ENCODE data around the gene MAP3K10. TPM values are rescaled to one million over a fixed set of nuclear protein-coding genes. Genes with fewer than 3 reads are reported as not detected.
"Not testable (repeated sequence)": the region's sequence is repeated elsewhere in the genome, so short reads cannot be mapped to it uniquely, and the experiment has no call there.

The MAP3K10 gene
- total RNA-seq, 1 donor from 2014 or later = 21.7 TPM

DNA sequence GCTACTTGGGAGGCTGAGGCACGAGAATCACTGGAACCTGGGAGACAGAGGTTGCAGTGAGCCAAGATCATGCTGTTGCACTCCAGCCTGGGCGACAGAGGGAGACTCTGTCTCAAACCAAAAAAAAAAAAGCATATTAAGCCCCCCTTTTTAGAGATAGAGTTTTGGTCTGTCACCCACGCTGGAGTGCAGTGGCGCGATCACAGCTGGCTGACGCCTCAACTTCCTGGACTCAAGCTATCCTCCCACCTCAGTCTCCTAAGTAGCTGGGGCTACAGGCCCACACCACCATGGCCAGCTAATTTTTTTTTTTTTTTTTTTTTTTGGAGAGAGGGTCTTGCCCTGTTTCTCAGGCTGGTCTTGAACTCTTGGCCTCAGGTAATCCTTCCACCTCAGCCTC is 34.2 kb upstream of the MAP3K10 start:
- Mint-ChIP-seq H3K4me1 (ENCODE audit: low read depth) (peaks cover 5% of the 10 kb centered on the region), H3K27me3 (ENCODE audit: low read depth) (no peaks in the 10 kb centered on the region), H3K4me3 (ENCODE audit: low read depth) (no peak overlapping the region), H3K9me3 (no peaks in the 10 kb centered on the region), H3K36me3 (ENCODE audit: low read depth) (no peaks in the 10 kb centered on the region), H3K27ac (no peak overlapping the region)
- DNase-seq (ENCODE audit: low spot score) = no peak
- intact Hi-C loops (cut with micrococcal nuclease) = no loop called here

DNA sequence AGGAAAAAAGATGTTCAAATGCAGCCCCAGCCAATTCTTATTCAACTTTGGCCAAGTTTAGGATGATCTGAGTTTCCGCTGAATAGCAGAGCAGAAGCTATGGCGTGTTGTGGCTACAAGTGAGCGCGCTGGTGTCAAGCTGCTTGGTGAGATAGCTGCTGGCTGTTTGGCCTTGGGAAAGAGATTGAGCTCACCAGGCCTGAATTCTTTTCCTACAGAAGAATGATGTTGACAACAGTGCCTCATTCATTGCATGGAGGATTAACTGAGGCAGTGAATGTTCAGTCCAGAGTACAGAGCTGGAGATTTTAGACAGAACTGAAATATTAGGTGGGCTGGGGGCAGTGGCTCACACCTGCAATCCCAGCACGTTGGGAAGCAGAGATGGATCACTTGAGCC is 31.5 kb upstream of the MAP3K10 start:
- H3K27me3 Mint-ChIP-seq (ENCODE audit: low read depth) = no peaks in the 10 kb centered on the region
- H3K9me3 Mint-ChIP-seq = no peaks in the 10 kb centered on the region
- no peak for DNase-seq (ENCODE audit: low spot score)
- intact Hi-C loops (cut with micrococcal nuclease) = no loop called here
- no peaks in the 10 kb centered on the region for H3K36me3 Mint-ChIP-seq (ENCODE audit: low read depth)
- H3K4me3 Mint-ChIP-seq (ENCODE audit: low read depth) = no peak overlapping the region
- H3K4me1 Mint-ChIP-seq (ENCODE audit: low read depth) = peaks cover 5% of the 10 kb centered on the region
- H3K27ac Mint-ChIP-seq = no peak overlapping the region

DNA sequence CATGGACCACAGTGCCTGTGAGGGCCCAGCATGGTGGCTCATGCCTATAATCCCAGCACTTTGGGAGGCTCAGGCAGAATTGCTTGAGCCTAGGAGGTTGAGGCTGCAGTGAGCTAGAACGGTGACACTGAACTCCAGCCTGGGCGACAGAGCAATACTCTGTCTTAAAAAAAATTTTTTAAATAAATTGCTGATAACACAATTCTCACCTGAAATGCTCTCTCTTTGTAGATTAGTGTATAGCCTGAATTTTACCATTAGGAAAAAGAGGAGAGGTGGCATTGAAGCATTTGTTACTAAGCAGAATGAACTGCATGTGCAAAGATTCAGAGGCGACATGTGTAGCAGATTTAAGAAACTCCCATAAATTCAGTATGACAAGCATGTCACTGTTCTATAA is 29.1 kb upstream of the MAP3K10 start:
- H3K4me3 Mint-ChIP-seq (ENCODE audit: low read depth) = no peak overlapping the region
- H3K27me3 Mint-ChIP-seq (ENCODE audit: low read depth) = no peaks in the 10 kb centered on the region
- DNase-seq (ENCODE audit: low spot score) = no peak
- H3K36me3 Mint-ChIP-seq (ENCODE audit: low read depth) = no peaks in the 10 kb centered on the region
- H3K9me3 Mint-ChIP-seq = no peaks in the 10 kb centered on the region
- H3K4me1 Mint-ChIP-seq (ENCODE audit: low read depth) = no peaks in the 10 kb centered on the region
- H3K27ac Mint-ChIP-seq = no peak overlapping the region
- intact Hi-C loops (cut with micrococcal nuclease) = no loop called here

DNA sequence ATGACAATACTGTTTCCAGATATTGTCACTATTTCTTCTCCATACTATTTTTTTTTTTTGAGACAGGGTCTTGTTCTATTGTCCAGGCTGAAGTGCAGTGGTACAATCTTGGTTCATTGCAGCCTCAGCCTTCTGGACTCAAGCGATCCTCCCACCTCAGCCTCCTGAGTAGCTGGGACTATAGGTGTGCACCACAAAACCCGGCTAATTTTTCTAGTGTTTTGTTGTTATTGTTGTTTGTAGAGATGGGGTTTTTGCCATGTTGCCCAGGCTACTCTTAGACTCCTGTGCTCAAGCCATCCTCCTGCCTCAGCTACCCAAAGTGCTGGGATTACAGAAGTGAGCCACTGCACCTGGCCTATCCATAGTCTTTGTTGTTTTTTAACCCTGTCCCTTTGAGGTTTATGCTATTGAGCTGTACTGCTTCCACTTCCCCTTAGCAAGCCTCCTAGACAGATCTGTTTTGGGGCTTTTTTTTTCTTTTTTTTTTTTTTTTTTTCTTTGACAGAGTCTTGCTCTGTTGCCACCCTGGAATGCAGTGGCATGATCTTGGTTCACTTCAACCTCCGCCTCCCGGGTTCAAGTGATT is 27.6 kb upstream of the MAP3K10 start:
- H3K9me3 Mint-ChIP-seq = no peaks in the 10 kb centered on the region
- no peak overlapping the region for H3K4me3 Mint-ChIP-seq (ENCODE audit: low read depth)
- H3K27me3 Mint-ChIP-seq (ENCODE audit: low read depth) = no peaks in the 10 kb centered on the region
- DNase-seq (ENCODE audit: low spot score) = no peak
- no peaks in the 10 kb centered on the region for H3K4me1 Mint-ChIP-seq (ENCODE audit: low read depth)
- no peaks in the 10 kb centered on the region for H3K36me3 Mint-ChIP-seq (ENCODE audit: low read depth)
- H3K27ac Mint-ChIP-seq = no peak overlapping the region
- intact Hi-C loops (cut with micrococcal nuclease) = no loop called here

DNA sequence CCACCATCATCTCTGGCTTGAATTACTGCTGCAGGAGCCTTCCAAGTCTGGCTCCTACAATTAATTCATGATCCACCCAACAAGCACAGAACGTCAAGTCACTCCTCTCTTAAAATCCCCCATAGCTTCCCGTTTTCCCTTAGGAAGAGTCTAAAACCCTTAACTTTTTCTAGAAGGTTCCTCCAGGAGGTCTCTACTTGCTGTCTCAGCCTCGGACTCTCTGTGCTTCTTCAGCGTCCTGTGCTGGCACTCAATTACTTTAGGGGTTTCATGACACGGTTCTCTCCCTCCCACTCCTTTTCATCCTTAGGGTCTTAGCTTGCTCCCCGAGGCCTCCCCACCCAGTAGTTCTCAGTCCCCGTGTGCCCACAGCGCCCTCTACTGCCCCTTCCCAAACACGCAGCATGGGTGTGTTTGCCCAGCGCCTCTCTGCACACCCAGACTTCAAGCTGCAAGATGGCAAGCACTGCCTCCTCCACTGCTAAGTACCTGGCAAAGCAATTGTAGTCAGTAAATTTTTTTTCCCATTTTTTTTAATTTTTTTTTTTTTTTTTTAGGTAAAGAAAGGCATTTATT is 25.8 kb upstream of the MAP3K10 start:
- H3K27me3 Mint-ChIP-seq (ENCODE audit: low read depth) = no peaks in the 10 kb centered on the region
- H3K27ac Mint-ChIP-seq = no peak overlapping the region
- H3K36me3 Mint-ChIP-seq (ENCODE audit: low read depth) = no peaks in the 10 kb centered on the region
- H3K4me1 Mint-ChIP-seq (ENCODE audit: low read depth) = no peaks in the 10 kb centered on the region
- peak; percentile 34 for DNase-seq (ENCODE audit: low spot score)
- intact Hi-C loops (cut with micrococcal nuclease) = no loop called here
- no peaks in the 10 kb centered on the region for H3K9me3 Mint-ChIP-seq
- no peak overlapping the region for H3K4me3 Mint-ChIP-seq (ENCODE audit: low read depth)

DNA sequence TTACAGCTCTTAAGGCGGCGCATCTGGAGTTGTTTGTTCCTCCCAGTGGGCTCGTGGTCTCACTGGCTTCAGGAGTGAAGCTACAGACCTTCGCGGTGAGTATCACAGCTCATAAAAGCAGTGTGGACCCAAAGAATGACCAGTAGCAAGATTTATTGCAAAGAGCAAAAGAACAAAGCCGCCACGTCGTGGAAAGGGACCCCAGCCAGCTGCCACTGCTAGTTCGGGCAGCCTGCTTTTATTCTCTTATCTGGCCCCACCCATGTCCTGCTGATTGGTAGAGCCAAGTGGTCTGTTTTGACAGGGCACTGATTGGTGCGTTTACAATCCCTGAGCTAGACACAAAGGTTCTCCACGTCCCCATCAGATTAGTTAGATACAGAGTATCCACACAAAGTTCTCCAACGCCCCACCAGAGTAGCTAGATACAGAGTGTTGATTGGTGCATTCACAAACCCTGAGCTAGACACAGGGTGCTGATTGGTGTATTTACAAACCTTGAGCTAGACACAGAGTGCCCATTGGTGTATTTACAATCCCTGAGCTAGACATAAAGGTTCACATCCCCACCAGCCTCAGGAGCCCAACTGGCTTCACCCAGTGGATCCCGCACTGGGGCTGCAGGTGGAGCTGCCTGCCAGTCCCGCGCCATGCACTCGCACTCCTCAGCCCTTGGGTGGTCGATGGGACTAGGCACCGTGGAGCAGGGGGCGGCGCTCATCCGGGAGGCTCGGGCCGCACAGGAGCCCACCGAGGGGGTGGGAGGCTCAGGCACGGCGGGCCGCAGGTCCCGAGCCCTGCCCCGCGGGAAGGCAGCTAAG is 21.5 kb upstream of the MAP3K10 start:
- H3K4me1 Mint-ChIP-seq (ENCODE audit: low read depth); H3K27ac Mint-ChIP-seq; H3K36me3 Mint-ChIP-seq (ENCODE audit: low read depth); DNase-seq (ENCODE audit: low spot score); H3K4me3 Mint-ChIP-seq (ENCODE audit: low read depth); H3K27me3 Mint-ChIP-seq (ENCODE audit: low read depth); intact Hi-C loops (cut with micrococcal nuclease); H3K9me3 Mint-ChIP-seq: not testable (repeated sequence)

DNA sequence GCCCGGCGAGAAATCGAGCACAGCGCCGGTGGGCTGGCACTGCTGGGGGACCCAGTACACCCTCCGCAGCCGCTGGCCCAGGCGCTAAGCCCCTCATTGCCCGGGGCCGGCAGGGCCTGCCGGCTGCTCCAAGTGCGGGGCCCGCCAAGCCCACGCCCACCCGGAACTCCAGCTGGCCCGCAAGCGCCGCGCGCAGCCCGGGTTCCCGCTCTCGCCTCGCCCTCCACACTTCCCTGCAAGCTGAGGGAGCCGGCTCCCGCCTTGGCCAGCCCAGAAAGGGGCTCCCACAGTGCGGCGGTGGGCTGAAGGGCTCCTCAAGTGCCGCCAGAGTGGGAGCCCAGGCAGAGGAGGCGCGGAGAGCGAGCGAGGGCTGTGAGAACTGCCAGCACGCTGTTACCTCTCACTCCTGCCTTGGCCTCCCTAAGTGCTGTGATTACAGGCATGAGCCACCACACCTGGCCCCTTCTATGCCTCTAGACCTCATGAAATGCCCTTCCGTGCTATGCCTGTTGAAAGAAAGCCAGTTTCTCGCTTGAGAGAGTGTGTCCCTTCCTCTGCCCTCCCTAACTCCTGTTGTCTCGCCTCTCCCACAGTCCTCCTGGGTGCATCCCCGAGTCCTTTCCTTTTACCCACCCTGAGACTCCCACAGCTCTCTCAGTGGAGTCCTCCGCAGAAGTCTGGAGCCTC is 20.8 kb upstream of the MAP3K10 start:
- H3K9me3 Mint-ChIP-seq; H3K27me3 Mint-ChIP-seq (ENCODE audit: low read depth); DNase-seq (ENCODE audit: low spot score); H3K27ac Mint-ChIP-seq; H3K36me3 Mint-ChIP-seq (ENCODE audit: low read depth); H3K4me1 Mint-ChIP-seq (ENCODE audit: low read depth); H3K4me3 Mint-ChIP-seq (ENCODE audit: low read depth); intact Hi-C loops (cut with micrococcal nuclease): not testable (repeated sequence)

DNA sequence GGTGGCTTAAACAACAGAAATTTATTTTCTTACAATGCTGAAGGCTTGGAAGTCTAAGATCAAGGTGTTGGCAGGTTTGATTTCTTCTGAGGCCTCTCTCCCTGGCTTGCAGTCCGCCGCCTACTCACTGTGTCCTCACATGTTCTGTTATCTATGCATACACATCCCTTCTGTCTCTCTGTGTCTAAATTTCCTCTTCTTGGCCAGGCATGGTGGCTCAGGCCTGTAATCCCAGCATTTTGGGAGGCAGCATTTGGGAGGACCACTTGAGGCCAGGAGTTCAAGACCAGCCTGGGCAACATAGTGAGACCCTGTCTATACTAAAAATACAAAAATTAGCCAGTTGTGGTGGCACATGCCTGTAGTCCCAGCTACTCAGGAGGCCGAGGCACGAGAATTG is 19.9 kb upstream of the MAP3K10 start:
- intact Hi-C loops (cut with micrococcal nuclease) = not testable (repeated sequence)

DNA sequence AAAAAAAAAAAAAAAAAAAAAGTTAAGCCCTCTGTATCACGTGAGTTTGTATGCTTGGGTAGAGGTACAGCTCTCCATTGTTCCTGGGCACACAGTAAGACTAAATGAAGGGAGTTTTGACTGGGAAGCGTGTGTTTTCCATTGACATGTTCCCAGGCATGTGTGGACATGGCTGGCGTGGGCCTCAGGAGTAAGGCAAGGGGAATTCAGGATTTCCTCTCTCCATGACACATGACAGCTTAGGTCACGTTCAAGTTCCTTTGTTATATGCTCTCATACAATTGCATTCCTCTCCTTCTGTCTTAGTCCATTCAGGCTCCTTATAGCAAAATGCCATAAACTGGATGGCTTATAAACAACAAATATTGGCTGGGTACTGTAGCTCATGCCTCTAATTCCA is 17.1 kb upstream of the MAP3K10 start:
- DNase-seq (ENCODE audit: low spot score) = no peak
- H3K36me3 Mint-ChIP-seq (ENCODE audit: low read depth) = no peaks in the 10 kb centered on the region
- intact Hi-C loops (cut with micrococcal nuclease) = no loop called here
- no peaks in the 10 kb centered on the region for H3K9me3 Mint-ChIP-seq
- H3K4me3 Mint-ChIP-seq (ENCODE audit: low read depth) = no peak overlapping the region
- peaks cover 5% of the 10 kb centered on the region for H3K27me3 Mint-ChIP-seq (ENCODE audit: low read depth)
- H3K27ac Mint-ChIP-seq = no peak overlapping the region
- H3K4me1 Mint-ChIP-seq (ENCODE audit: low read depth) = no peaks in the 10 kb centered on the region

More for the DNA sequence above, 19.9 kb upstream of the MAP3K10 start:
- not testable (repeated sequence) for H3K4me1 Mint-ChIP-seq (ENCODE audit: low read depth); DNase-seq (ENCODE audit: low spot score); H3K9me3 Mint-ChIP-seq; H3K27me3 Mint-ChIP-seq (ENCODE audit: low read depth); H3K36me3 Mint-ChIP-seq (ENCODE audit: low read depth); H3K27ac Mint-ChIP-seq; H3K4me3 Mint-ChIP-seq (ENCODE audit: low read depth)

DNA sequence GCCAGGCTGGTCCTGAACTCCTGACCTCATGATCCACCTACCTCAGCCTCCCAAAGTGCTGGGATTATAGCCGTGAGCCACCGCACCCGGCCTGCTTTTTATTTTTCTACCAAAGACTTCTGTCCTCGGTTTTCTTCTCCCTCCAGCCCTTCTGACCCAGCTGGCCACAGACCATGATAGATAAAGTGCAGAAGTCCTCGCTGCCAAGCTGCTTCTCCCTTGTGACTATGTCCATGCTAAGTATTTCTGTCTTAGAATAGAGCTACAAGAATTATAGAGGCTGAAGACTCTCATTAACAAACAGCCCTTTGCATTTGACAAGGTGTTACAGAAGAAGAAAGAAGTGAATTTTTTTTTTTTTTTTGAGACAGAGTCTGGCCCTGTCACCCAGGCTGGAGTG is 15.4 kb upstream of the MAP3K10 start:
- no peak overlapping the region for H3K27ac Mint-ChIP-seq
- no peaks in the 10 kb centered on the region for H3K36me3 Mint-ChIP-seq (ENCODE audit: low read depth)
- H3K9me3 Mint-ChIP-seq = no peaks in the 10 kb centered on the region
- no peak overlapping the region for H3K4me3 Mint-ChIP-seq (ENCODE audit: low read depth)
- no peak for DNase-seq (ENCODE audit: low spot score)
- H3K27me3 Mint-ChIP-seq (ENCODE audit: low read depth) = peaks cover 8% of the 10 kb centered on the region
- H3K4me1 Mint-ChIP-seq (ENCODE audit: low read depth) = no peaks in the 10 kb centered on the region
- intact Hi-C loops (cut with micrococcal nuclease) = no loop called here

DNA sequence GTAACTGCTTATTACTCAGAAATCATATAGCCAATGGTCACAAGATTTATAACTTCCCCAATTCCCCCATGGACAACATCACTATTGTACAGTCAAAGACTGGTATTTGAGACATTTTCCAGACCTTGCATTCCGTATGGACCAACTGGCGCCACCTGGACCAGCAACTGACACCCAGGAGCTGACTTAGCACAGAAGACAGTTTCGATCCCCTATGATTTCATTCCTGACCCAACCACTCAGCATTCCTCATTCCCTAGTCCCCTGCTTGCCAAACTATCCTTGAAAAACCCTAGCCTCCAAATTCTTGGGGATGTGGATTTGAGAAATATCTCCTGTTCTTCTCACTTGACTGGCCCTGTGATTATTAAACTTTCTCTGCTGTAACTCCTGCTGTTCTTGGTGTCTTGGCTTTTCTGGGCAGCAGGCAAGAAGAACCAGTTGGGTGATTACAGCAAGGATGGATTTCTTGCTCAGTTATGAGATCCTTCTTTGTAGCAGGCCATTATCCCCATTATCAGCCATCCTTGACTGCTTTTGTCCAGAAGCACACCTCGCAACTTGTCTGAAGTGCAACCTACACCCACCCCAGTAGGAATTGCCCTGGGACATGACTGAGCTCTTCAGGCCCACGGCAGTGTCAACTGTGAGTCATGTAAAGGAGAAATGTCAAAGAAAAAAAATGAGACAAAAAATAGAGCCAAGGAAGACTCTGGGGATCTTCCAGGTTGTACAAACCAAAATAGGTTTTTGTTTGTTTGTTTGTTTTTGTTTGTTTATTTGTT is 13.7 kb upstream of the MAP3K10 start:
- H3K9me3 Mint-ChIP-seq = no peaks in the 10 kb centered on the region
- H3K27ac Mint-ChIP-seq = no peak overlapping the region
- intact Hi-C loops (cut with micrococcal nuclease) = no loop called here
- H3K36me3 Mint-ChIP-seq (ENCODE audit: low read depth) = no peaks in the 10 kb centered on the region
- no peak for DNase-seq (ENCODE audit: low spot score)
- no peak overlapping the region for H3K4me3 Mint-ChIP-seq (ENCODE audit: low read depth)
- H3K4me1 Mint-ChIP-seq (ENCODE audit: low read depth) = no peaks in the 10 kb centered on the region
- peaks cover 8% of the 10 kb centered on the region for H3K27me3 Mint-ChIP-seq (ENCODE audit: low read depth)

DNA sequence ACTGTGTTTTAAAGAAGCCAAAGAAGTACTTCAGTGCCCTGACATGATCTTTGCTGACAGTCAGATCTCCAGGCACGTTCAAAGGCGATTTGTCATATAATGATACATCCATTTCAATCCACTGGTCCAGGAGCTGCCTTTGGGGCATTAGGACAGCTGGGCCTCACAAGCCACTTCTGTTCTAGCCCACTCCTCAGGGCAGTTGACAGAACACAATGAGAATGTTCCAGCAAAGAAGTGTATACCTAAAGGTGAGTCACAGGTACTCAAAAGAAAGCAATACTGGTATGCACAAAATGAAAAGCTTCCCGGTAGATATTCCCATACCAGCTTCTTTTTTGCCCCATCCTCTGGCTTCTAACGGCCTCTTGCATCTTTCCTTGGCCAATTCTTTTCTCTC is 12.5 kb upstream of the MAP3K10 start:
- no peak overlapping the region for H3K27ac Mint-ChIP-seq
- H3K9me3 Mint-ChIP-seq = no peaks in the 10 kb centered on the region
- peaks cover 8% of the 10 kb centered on the region for H3K27me3 Mint-ChIP-seq (ENCODE audit: low read depth)
- no peak for DNase-seq (ENCODE audit: low spot score)
- no peak overlapping the region for H3K4me3 Mint-ChIP-seq (ENCODE audit: low read depth)
- H3K4me1 Mint-ChIP-seq (ENCODE audit: low read depth) = no peaks in the 10 kb centered on the region
- no peaks in the 10 kb centered on the region for H3K36me3 Mint-ChIP-seq (ENCODE audit: low read depth)
- intact Hi-C loops (cut with micrococcal nuclease) = no loop called here

Measured in activated T-helper 2 cell treated with anti-CD3 and anti-CD28 coated beads, Interferon-gamma antibody, Interleukin-2, Interleukin-4, amounts not matched to agents 10 μg/mL and 5 μg/mL and 100 μg/mL, durations not matched to agents 14 hours and 24 hours and 36 hours (primary cell).